ENCODE measurements around the gene MAGI1.

The MAGI1 gene

DNA sequence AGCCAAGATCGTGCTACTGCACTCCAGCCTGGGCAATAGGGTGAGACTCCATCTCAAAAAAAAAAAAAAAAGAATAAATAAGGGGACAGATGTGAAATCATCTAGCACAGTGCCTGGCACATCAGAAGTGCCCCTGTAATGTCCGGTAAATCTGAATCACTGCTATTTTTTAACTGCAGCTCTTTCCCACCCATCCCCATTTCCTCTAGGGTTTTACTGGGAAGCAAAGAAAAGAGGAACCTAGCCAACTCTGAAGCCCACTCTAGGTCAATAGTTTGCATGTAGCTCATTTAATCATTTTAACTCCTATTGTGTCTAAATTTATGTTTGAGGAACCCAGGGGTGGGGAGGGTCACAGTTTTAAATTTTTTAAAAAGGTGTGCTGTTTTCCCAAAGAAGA is 26.0 kb downstream of the MAGI1 start:
- no peak for DNase-seq (ENCODE audit: low read depth)

GRCh38 chr3:66010739-66011655 is 27.7 kb downstream of the MAGI1 start:
- DNase-seq (ENCODE audit: low read depth): no peak

DNA sequence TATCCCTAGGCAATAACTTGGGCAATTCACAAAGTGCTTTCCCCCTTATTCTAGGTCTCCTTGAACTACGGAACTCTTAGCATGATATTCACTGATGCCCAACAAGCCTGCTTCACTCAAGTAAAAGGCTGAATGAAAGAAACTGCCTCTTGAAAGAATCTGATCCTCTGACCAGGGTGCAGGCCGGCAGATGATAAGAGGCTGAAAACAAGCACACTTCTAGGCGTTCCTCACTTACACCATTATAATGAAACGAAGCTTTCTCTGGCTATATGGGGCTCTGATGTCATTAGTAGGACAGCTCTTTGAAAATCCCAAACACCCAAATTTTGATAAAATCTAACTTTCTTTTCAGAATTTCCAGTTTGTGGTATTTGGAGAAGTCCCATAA is 28.4 kb downstream of the MAGI1 start:
- no peak for DNase-seq (ENCODE audit: low read depth)

- no peak for DNase-seq (ENCODE audit: low read depth)
These were observed 34.5 kb downstream of the MAGI1 start for GRCh38 chr3:66004244-66004643.

DNA sequence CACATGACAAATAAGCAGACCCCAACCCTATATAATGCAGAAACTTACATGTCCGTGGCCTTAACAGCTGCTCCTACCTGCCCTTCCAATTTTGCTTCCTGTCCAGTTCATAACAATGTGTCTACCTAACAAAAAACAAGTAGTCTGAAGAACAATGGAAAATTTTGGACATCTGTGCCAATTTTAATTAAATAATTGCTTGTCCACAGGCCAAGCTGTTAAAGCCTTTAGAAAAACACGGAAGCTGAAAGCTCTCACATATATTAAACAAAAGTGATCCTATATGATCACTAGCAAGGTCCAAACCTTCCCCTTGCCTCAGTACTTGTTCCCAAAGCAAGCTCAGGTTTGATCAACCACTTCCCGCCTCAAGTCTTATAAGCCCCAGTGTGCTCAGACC is 37.1 kb downstream of the MAGI1 start:
- no peak for DNase-seq (ENCODE audit: low read depth)

- DNase-seq (ENCODE audit: low read depth): no peak
These were observed 38.2 kb downstream of the MAGI1 start for GRCh38 chr3:66000506-66000905.

DNA sequence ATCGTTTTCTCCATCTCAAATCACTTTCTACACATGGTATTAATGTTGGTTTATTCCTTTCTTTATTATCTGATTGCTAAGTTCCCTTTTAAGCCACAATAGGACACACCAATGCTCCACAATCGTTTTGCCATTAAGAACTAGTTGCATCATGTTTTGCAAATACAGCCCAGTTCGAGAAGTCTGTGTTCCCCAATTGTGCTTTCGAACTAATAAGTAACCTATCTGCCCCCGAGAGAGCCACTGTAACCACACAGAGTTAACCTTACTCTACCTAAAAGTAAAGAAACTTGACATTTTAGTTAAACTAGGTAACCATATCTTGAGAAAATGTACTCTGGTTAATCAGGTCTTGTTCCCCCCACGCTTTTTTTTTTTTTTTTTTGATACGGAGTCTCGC is 39.1 kb downstream of the MAGI1 start:
- no peak for DNase-seq (ENCODE audit: low read depth)

DNA sequence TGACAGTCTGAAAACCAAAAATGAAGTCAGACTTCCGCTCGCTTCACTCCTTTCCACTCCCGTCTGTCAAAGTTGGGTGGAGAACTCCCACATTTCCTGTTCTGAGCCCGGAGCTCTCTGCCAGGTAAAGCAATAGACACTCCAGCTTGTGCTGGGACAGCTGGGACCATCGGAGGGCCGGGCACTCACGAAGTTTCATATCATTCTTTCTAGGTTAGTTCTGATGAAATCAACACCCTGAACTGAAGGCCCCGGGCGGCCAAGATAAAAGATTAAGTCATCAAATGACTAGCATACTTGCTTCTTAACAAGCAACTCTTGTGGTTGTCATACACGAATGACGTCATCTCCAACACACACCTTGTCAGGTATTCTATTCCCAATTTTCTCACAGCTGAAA is 42.1 kb downstream of the MAGI1 start:
- peak; percentile 75 for DNase-seq (ENCODE audit: low read depth)

DNA sequence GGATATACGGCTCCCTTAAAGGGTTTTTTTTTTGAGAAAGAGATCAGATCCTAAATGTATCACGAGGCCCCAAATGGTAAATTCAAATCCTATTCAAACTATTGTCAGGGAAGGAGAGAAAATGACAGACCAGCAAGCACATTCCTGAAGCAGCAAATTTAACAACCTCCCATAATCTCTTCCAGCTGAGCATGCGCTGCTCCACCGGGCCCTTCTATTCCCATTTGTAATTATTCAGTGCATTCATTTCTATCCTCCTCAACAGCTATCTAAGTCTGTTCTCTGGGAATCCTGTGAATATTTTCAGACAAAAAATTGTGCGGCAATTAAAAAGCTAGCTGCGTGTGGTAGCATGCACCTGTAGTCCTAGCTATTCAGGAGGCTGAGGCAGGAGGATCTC is 43.2 kb downstream of the MAGI1 start:
- DNase-seq (ENCODE audit: low read depth): no peak

GRCh38 chr3:65995030-65995429 is 43.7 kb downstream of the MAGI1 start:
- peak; percentile 82 for DNase-seq (ENCODE audit: low read depth)

- no peak for DNase-seq (ENCODE audit: low read depth)
These were observed 45.4 kb downstream of the MAGI1 start for GRCh38 chr3:65993134-65993900.

DNA sequence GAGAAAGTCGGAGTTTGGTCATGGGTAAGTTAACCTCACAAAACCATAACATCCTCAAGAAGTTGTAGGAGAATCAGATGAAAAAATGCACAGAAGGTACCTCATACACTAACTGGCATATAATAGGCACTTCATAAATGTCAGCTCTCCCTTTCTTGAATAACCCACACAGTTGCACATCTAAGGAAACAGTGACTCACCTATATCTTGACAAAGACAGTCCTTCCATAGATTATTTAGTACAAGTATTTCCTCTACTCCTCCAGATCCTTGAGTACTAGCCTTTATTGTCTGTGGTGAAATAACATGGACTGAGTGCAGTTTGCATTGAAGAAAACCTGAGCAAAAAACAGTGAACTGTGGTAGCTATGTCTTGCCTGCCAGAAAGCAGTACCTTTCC is 46.6 kb downstream of the MAGI1 start:
- peak; percentile 82 for DNase-seq (ENCODE audit: low read depth)

DNA sequence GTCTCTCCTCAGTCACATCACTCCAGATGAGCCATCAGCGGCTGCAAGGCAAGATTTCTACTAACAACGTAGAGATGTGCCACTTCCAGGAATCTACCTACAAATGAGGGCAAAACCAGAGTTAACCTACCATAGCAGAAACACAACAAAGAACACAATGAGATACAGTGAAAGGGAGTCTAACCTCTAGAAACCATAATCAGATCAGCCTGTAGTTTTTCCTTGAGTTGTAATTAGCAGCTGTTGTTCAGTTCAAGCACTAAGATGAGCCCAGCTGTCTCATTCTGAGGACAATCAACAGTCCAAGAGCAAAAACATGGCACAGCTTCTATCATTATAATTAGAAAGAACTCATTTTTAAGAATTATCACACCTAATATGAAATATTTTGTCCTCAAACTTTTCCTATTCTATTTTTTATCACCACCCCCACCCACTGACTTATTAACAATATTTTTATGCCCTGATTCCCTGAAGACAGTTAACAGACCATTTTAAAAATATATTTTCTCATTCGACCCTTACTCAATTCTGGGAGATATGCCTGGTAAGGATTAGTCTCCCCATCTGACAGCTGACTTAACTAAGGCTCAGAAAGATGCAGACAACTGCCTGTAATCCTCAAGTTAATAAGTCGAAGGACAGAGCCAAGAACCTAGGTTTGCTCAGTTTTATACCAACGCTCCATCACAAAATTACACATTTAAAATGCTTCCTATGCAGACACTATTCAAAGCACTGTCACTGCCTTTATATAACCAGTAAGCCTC is 50.1 kb downstream of the MAGI1 start:
- DNase-seq (ENCODE audit: low read depth): no peak

- no peak for DNase-seq (ENCODE audit: low read depth)
These were observed 52.4 kb downstream of the MAGI1 start for GRCh38 chr3:65986285-65986684.

- no peak for DNase-seq (ENCODE audit: low read depth)
These were observed 53.7 kb downstream of the MAGI1 start for GRCh38 chr3:65984975-65985374.

GRCh38 chr3:65983100-65983499 is 55.6 kb downstream of the MAGI1 start:
- no peak for DNase-seq (ENCODE audit: low read depth)

DNA sequence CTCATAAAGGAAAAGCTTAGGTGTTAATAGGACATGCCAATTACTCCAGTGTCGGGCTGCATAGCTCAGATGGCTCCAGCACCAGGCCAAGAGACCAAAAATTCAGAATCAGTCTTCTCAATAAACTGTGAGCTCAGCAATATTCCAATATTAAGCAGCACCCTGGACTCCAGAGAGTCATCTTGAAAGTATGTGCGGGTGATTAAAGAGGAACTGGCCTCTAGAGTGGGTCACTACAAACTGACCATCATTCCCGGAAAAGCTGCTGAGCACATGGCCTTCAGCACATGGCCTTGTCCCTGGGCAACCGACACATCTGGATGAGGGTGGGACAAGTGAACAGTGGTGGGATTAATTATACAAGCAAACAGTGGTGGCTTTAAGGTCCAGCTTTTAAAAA is 59.0 kb downstream of the MAGI1 start:
- DNase-seq (ENCODE audit: low read depth): peak; percentile 49

GRCh38 chr3:65979162-65979561 is 59.6 kb downstream of the MAGI1 start:
- peak; percentile 91 for DNase-seq (ENCODE audit: low read depth)

DNA sequence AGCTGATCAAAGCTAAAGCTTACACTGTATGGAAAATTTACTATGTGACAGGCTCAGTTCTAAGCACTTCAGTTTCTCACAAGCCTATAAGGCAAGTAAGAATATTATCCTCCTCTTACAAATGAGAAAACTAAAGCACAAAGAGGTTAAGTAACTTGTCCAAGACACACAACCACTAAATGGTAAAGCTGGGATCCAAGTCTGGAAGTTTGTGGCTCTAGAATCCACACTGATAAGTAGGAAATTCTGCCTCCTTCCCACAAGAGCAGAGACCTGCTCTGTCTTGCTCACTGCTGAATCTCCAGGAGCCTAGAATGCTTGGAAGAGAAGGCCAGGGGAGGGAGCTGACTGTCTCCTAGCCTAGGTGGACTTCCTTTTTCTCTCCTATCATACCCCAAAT is 60.6 kb downstream of the MAGI1 start:
- peak; percentile 40 for DNase-seq (ENCODE audit: low read depth)

- no peak for DNase-seq (ENCODE audit: low read depth)
These were observed 63.7 kb downstream of the MAGI1 start for GRCh38 chr3:65975032-65975431.

GRCh38 chr3:65974509-65974908 is 64.2 kb downstream of the MAGI1 start:
- DNase-seq (ENCODE audit: low read depth): no peak

GRCh38 chr3:65972765-65973164 is 66.0 kb downstream of the MAGI1 start:
- DNase-seq (ENCODE audit: low read depth): no peak
